Measurements from ENCODE around the gene NTS. TPM values are rescaled to one million over a fixed set of nuclear protein-coding genes. Genes with fewer than 3 reads are reported as not detected.
A peak's percentile ranks its signal among the peaks of the same experiment; 100 is the strongest.

NTS gene
- total RNA-seq, 2 donors from 2014 or later, result 0.52 TPM; not detected in 1

- Histone ChIP-seq H3K27me3 (no peaks in the 10 kb centered on the region), H3K27ac (peak overlapping the region in 1 of 2 donors; percentile 79)
Observed at GRCh38 chr12:85834378-85834777, 39.7 kb upstream of the NTS start.

DNA sequence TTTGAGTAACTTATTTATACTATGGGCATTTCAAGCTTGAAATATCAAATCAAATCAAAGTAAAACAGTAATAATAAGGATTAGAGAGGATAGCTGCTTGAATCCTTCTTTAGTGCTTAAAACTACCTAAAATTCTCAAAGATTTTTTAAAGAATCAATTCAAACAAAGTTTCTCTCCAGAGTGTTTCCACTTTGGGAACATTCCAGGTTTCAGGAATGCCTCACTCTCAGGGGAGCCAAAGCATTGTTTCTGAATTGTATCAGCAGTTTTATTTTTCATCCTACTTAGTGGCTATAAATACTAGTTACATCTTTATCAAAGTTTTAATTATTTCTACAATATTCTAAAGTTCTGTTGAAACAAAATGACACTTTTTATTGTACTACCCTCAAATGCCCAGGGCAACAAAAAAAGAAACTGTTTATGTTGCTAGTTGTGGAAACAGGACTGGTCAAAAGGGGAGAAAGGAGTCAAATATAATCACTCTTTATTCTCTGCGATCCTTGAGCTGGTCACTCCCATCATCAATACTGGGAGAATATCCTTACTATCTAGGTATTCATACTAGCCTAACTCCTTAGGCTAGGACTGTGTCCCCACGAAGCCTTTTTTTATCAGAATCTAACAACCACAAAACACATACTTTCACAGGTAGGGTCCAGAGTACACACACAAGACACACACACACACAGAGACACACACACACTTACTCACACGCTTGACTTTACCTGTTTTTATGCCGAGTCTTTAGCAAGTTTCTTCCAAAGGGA is 38.5 kb upstream of the NTS start:
- Histone ChIP-seq H3K27ac (peak overlapping the region; percentile 58 to 79), H3K4me1 (no peaks in the 10 kb centered on the region), H3K9me3 (no peaks in the 10 kb centered on the region), H3K27me3 (no peaks in the 10 kb centered on the region), H3K4me3 (peak overlapping the region; percentile 41 to 46), H3K36me3 (no peaks in the 10 kb centered on the region)
- TF ChIP-seq, protein P1, sequence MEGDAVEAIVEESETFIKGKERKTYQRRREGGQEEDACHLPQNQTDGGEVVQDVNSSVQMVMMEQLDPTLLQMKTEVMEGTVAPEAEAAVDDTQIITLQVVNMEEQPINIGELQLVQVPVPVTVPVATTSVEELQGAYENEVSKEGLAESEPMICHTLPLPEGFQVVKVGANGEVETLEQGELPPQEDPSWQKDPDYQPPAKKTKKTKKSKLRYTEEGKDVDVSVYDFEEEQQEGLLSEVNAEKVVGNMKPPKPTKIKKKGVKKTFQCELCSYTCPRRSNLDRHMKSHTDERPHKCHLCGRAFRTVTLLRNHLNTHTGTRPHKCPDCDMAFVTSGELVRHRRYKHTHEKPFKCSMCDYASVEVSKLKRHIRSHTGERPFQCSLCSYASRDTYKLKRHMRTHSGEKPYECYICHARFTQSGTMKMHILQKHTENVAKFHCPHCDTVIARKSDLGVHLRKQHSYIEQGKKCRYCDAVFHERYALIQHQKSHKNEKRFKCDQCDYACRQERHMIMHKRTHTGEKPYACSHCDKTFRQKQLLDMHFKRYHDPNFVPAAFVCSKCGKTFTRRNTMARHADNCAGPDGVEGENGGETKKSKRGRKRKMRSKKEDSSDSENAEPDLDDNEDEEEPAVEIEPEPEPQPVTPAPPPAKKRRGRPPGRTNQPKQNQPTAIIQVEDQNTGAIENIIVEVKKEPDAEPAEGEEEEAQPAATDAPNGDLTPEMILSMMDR (IDR thresholded peaks at IDR 0.05), result no peak
- DNase-seq (ENCODE audit: low spot score), result no peak

More at GRCh38 chr12:85834378-85834777, 39.7 kb upstream of the NTS start:
- no peaks in the 10 kb centered on the region for H3K36me3 ChIP-seq
- TF ChIP-seq, protein P1 (IDR thresholded peaks at IDR 0.05), result no peak
- no peak for DNase-seq (ENCODE audit: low spot score)
- no peaks in the 10 kb centered on the region for H3K4me1 ChIP-seq
- H3K9me3 ChIP-seq, result no peaks in the 10 kb centered on the region
- H3K4me3 ChIP-seq, result no peak overlapping the region

DNA sequence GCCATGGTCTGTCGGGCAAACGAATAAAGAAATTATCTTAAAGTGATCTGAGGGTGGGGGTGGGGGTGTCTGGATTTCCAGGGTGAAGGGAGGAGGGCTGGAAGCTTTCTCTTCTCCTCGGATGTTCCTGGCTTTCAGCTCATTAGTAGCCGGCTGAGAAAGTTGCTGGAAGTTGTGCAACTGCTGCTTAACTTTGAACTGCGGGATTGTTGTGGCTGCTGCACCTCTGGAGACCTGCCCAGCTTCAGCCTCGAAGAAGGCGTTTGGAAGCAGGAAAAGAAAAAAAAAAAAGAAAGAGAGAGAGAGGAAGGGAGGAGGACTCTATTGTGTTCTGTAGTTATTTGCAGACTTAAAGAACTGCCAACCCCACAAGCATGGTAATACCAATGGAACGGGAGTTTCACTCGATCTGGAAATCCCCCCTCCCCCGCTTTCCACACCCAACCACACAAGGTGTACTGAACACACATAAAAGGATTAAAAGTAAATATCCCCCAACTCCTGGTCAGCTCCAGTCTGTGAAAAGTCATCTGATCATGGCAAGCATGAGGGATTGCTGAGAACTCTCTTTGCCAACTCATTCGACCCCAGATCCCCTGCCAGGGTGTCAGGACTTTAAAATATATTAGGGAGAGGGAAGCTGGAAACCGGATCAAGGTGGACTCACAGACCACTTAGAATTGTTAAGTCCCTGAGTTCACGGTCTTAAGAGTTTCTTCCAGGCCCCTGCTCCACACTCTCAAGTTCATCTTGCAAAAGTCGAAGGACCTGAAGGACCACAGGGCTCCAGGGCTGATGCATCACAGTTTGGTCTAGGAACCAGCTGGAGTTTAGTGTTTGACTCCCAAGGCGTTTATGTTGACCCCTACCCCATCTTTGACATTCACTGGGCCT is 37.7 kb upstream of the NTS start, which contains the start of gene RASSF9:
TSS of gene RASSF9 (minus strand) at position 213 of the 894 bp plus-strand sequence. CDS start at position 5, 208 bp downstream.
- Histone ChIP-seq H3K27ac (peak within 1 kb of the TSS; percentile 58 to 79), H3K36me3 (no peaks in the 10 kb centered on the region), H3K9me3 (no peaks in the 10 kb centered on the region), H3K4me1 (no peaks in the 10 kb centered on the region), H3K4me3 (peak within 1 kb of the TSS; percentile 41 to 46), H3K27me3 (no peaks in the 10 kb centered on the region)
- TF ChIP-seq, protein P1 (IDR thresholded peaks at IDR 0.05), result no peak
- DNase-seq (ENCODE audit: low spot score), result peak; percentile 70

DNA sequence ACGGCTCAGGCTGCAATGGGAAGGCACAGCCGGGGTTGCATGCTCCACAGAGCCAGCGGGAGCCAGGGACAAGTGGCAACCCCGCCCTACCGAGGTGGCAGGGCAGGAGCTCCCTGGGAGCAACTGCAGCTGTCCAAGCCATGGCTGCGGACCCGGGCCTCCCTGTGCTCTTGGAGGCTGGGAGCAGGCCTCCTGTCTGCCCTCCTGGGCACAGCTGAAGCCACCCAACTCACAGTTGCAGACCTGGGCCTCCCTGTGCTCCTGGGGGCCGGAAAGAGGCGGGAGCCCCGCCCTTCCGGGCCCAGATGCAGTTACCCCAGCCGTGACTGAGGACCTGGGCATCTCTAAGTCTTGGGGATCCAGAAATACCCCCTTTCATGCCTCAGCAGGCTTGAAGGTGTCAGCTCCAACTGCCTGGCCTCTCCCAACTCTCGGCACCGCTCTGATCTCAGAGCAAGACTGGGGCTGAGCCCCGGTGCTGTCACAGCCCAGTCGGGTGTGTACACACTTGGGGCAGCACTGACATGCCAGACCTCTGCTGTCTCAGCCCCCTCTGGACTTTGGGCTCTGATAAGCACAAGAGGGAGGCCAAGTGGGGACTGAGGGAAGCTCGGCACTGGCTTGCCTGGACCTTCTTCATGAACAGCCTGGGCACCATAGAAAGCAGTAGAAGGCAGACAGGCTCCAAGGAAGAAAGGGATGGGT is 30.3 kb upstream of the NTS start:
- no peaks in the 10 kb centered on the region for H3K36me3 ChIP-seq
- no peak overlapping the region for H3K27ac ChIP-seq
- no peaks in the 10 kb centered on the region for H3K9me3 ChIP-seq
- H3K27me3 ChIP-seq, result no peaks in the 10 kb centered on the region
- no peak for DNase-seq (ENCODE audit: low spot score)
- TF ChIP-seq, protein P1 (IDR thresholded peaks at IDR 0.05), result no peak
- H3K4me1 ChIP-seq, result no peaks in the 10 kb centered on the region
- no peak overlapping the region for H3K4me3 ChIP-seq

DNA sequence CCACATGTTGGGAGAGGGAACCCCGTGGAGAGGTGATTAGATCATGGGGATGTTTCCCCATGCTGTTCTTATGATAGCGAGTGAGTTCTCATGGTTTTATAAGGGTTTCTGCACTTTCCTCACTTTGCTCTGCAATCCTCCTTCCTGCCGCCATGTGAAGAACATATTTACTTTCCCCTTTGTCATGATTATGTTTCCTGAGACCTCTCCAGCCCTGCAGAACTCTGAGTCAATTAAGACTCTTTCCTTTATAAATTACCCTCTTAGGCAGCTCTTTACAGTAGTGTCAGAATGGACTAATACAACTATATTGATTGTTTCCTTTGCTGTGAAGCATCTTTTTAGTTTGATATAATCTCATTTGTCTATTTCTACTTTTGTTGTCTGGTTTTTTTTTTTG is 24.8 kb upstream of the NTS start:
- Histone ChIP-seq H3K4me3 (no peak overlapping the region), H3K9me3 (no peaks in the 10 kb centered on the region), H3K36me3 (no peaks in the 10 kb centered on the region), H3K27me3 (no peaks in the 10 kb centered on the region), H3K4me1 (no peaks in the 10 kb centered on the region), H3K27ac (no peak overlapping the region)
- DNase-seq (ENCODE audit: low spot score), result no peak
- TF ChIP-seq, protein P1 (IDR thresholded peaks at IDR 0.05), result no peak
